ENCODE data around the gene POGLUT3.
A peak's percentile ranks its signal among the peaks of the same experiment; 100 is the strongest.

POGLUT3 gene

DNA sequence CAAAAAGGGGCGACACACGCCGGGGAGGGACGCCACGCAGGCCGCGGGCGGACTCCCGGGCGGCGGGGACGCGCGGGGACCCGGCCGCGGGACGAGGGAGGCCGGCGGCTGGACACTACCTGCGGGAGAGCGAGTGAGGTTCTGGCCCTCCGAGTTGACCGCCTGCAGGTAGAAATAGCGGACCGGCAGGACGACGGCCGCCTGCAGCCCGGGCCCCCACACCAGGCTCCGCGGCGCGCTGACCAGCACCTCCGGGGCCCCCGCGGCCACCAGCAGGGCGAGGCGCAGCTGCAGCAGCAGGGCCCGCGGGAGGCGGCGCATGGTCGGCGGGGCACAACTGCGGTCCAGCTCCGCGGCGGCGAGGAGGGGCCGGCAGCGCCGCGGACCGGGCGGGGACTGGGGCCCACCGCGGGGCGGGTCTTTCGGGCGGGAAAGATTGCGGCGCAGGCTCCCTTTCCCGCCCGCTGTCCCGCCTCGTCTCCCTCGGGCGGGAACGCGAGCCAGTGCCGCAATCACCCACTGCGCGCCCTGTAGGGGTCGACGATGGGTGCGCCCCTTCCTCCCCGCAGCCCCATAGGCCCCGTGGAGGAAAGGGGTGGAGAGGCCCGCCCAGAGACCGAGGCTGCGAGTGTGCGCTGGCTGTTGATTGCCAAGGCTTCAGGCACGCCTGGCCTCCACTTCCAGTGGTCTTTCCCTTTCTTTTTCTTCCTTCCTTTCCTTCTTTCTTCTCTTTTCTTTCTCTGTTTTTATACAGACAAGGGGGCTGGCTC lies at the start of gene POGLUT3:
Gene POGLUT3 (minus strand): TSS at position 339 of the 770 bp plus-strand sequence. CDS start 18 bp downstream, at position 321.
- DNase-seq (ENCODE audit: low spot score) = peak; percentile 86

DNA sequence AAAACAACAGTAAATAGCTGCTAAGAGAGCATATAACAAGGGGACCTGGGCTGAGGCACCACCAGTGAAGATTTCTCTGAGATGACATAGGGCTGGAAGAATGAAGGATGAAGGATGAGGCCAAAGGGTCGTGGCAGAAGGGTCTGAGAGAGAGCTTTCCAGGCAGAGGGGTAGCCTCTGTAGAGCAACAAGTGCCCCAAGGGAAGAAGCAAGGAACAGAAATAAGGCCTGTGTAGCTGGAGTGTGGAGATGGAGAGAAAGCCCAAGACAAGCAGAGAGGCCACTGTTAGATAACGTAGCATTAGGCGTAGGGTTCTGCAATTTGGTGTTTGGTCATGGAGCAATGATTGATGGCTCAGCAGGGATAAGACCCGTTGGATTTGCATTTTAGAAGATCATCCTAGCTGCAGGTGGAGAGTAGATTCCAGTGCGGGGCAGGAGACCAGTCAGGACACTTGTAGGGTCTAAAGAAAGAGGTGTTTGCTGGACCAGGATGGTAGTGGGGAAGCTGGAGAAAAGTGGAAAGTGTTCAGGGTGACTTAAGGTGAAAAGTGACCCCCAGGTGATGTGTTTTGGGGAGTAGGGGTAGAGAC lies 47.8 kb upstream of the POGLUT3 start:
- no peak for DNase-seq (ENCODE audit: low spot score)

GRCh38 chr11:108543316-108543964 lies 45.3 kb upstream of the POGLUT3 start:
- DNase-seq (ENCODE audit: low spot score) = no peak

DNA sequence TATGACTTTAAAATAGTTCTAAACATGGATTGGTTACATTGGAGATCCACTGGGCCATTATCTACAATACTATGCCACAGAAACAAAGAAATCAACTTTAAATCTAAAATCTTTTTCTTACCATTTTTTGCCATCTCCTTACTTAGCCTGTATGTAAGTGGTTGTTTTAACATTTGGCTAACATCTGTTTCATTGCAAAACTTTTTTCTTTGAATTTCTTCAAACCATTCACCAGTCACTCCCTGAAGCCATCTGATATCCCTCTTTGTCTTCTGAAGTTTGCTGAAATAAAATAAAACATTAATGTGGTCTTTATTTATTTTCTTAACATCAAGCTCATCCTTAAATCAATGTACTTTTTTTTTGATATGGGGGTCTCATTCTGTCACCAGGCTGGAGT lies 43.3 kb upstream of the POGLUT3 start:
- DNase-seq (ENCODE audit: low spot score) = no peak

- DNase-seq (ENCODE audit: low spot score) = no peak
Measured at GRCh38 chr11:108538502-108538901, 40.3 kb upstream of the POGLUT3 start.

- DNase-seq (ENCODE audit: low spot score) = no peak
Measured at GRCh38 chr11:108538022-108538424, 39.8 kb upstream of the POGLUT3 start.

DNA sequence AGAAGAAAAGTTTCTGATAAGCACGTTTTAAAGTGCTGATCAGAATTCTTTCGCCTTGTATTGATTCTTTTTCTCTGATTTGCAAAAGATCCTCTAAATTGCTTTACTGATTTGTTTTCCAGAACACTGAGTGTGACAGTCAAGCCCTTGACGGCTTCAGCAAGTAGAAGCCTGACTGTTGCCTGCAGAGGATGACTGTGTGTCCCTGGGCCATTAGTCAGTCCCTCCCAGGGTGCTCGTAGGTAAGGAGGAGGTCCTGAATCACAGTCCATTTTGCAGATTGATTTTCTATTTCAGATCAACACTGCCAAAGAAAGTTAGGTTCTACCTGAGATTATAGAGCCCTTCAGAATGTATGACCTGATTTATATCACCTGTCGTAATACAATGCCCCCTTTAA lies 38.6 kb upstream of the POGLUT3 start:
- DNase-seq (ENCODE audit: low spot score) = no peak

- DNase-seq (ENCODE audit: low spot score) = no peak
Measured at GRCh38 chr11:108535384-108535955, 37.3 kb upstream of the POGLUT3 start.

DNA sequence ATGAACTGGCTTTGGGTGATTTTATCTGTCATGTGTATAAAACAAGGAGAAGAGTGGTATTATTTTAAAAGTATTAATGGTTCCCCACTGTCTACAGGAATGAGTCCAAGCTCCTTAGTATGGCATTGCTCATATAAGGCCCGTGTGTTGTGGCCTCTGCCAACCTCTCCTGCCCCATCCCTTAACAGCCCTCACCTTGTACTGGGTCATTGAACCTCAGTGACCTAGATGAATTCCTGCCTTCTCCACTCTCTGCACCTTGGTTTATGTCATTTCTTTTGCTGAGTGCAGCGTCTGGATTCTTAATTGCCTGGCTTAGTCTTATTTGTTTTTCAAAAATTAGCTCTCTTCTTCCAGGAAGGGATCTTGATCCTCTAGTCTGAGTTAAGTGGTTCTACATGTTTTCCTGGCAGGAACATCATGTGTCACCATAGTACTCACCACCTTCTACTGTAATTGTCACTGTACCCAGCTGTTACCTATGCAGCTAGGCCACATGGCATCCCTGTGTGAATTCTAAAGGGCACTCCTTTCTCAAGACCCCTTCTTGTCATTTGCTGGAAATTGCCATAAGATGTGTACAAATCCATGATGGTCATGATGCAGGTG lies 36.2 kb upstream of the POGLUT3 start:
- no peak for DNase-seq (ENCODE audit: low spot score)

GRCh38 chr11:108530426-108530825 lies 32.2 kb upstream of the POGLUT3 start:
- DNase-seq (ENCODE audit: low spot score) = no peak

GRCh38 chr11:108527382-108527781 lies 29.2 kb upstream of the POGLUT3 start:
- DNase-seq (ENCODE audit: low spot score) = no peak

DNA sequence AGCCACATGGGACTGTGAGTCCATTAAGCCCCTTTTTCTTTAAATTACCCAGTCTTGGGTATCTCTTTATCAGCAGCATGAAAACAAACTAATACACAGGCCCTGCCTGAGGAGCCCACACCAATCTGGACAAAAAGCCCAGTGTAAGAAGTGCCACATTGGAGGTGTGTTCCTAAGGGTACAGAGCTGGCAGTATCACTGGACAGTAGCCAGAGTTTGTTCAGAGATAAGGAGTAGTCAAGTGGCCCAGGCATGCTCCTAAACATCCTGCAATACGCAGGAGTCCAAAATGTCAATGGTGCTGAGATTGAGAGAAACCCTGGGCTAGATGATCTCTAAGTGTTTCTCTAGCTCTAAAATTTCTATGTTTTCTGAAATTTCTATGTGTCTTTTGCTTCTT lies 27.0 kb upstream of the POGLUT3 start:
- DNase-seq (ENCODE audit: low spot score) = no peak

DNA sequence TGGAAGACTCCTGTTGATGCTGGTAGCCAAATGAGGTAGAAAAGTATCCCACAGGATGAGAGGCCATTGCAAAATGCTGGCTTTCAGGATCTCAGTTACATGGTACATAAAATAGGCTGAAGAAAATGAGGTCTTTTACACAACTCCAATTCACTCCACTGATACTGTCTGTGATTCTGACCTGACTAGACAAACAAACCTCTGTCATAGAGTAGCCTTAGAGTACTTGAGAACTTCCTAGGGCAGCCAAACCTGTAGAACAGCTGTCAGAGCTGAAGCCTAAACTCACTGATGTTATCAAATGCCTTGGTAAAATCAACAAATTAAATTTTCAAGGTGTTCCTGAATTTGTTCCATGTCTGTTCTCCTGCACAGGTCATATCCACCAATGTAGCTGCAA lies 26.2 kb upstream of the POGLUT3 start:
- no peak for DNase-seq (ENCODE audit: low spot score)

DNA sequence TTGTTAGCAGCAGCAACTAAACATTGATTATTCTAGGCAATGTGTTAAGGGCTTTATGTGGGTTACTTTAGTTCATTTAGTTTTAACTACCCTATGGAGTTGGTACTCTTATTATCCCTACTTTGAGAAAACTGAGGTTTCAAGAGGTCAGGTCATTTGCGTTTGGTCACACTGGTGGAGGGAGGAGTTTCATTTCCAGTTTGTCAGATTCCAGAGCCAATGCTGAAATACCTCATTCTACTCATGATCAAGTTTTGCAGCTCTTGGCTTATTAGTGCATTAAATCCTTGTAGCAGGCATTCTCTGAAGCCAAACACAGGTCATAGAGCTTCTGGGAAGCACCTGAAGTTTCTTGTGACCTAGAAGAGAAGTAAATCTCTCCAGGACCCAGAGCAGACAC lies 24.1 kb upstream of the POGLUT3 start:
- DNase-seq (ENCODE audit: low spot score) = no peak

DNA sequence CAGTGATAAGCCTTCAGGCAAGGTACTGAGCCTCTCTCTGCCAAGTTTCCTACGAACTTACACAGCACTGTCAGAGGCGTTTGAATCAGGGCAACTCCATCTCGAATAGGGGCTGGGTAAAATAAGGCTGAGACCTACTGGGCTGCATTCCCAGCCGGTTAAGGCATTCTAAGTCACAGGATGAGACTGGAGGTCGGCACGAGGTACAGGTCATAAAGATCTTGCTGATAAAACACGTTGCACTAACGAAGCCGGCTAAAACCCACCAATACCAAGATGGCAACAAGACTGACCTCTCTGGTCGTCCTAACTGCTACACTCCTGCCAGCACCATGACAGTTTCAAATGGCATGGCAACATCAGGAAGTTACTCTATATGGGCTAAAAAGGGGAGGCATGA lies 20.4 kb upstream of the POGLUT3 start:
- DNase-seq (ENCODE audit: low spot score) = no peak

- no peak for DNase-seq (ENCODE audit: low spot score)
Measured at GRCh38 chr11:108516125-108516524, 17.9 kb upstream of the POGLUT3 start.

GRCh38 chr11:108512708-108513107 lies 14.5 kb upstream of the POGLUT3 start:
- DNase-seq (ENCODE audit: low spot score) = no peak

DNA sequence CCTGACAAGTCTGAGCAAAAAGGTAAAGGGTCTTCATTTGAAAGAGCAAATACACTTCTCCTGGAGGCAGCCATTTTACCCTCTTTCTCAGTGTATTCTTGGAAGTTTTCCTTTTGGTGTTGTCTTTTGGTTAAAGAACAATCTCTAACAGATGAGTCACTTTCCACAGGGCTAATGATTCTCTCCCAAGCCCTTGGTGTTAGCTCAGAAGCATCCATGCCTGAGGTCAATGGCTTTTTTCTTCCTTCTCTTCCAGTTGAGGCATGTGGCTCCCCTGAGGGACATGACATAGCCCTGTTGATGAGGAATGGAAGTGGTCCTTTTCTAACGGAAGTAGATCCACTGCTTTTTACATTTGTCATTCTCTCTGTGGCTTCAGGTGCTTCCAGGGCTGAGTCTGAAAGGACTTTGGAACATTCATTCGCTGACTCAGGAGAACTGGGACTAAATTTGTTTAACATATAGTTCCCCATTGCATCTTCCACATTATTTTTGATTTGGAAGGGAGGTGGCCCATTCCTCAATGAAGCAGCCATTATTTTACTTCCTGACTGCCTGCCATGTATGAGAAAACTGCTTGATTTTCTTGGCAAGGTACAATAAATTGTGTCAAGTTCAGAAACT lies 13.8 kb upstream of the POGLUT3 start:
- DNase-seq (ENCODE audit: low spot score) = no peak

GRCh38 chr11:108508653-108509593 lies 10.7 kb upstream of the POGLUT3 start:
- no peak for DNase-seq (ENCODE audit: low spot score)

GRCh38 chr11:108501396-108501795 lies 3.2 kb upstream of the POGLUT3 start:
- DNase-seq (ENCODE audit: low spot score) = no peak

- DNase-seq (ENCODE audit: low spot score) = no peak
Measured at GRCh38 chr11:108500721-108501120, 2.5 kb upstream of the POGLUT3 start.

Measured in left forelimb (tissue), 1 donor.